ENCODE data around the gene LZTS2. TPM values are rescaled to one million over a fixed set of nuclear protein-coding genes. Genes with fewer than 3 reads are reported as not detected.

Gene LZTS2
- total RNA-seq, 1 donor from 2014 or later: 19.2 TPM

GRCh38 chr10:100982916-100983830, 16.4 kb upstream of the LZTS2 start:
- Mint-ChIP-seq H3K27ac (no peak overlapping the region), H3K9me3 (no peaks in the 10 kb centered on the region), H3K4me1 (ENCODE audit: low read depth) (peaks cover 10% of the 10 kb centered on the region), H3K36me3 (ENCODE audit: low read depth) (peaks cover 13% of the 10 kb centered on the region), H3K27me3 (ENCODE audit: low read depth) (no peaks in the 10 kb centered on the region), H3K4me3 (ENCODE audit: low read depth) (no peak overlapping the region)
- no peak for DNase-seq (ENCODE audit: low spot score)
- intact Hi-C loops (cut with micrococcal nuclease): no loop called here

GRCh38 chr10:100983868-100984671, 15.5 kb upstream of the LZTS2 start:
- peaks cover 10% of the 10 kb centered on the region for H3K4me1 Mint-ChIP-seq (ENCODE audit: low read depth)
- no peak overlapping the region for H3K4me3 Mint-ChIP-seq (ENCODE audit: low read depth)
- peaks cover 13% of the 10 kb centered on the region for H3K36me3 Mint-ChIP-seq (ENCODE audit: low read depth)
- no peaks in the 10 kb centered on the region for H3K27me3 Mint-ChIP-seq (ENCODE audit: low read depth)
- H3K27ac Mint-ChIP-seq: no peak overlapping the region
- DNase-seq (ENCODE audit: low spot score): no peak
- intact Hi-C loops (cut with micrococcal nuclease): no loop called here
- H3K9me3 Mint-ChIP-seq: no peaks in the 10 kb centered on the region

- Mint-ChIP-seq H3K4me1 (ENCODE audit: low read depth) (peaks cover 10% of the 10 kb centered on the region), H3K4me3 (ENCODE audit: low read depth) (no peak overlapping the region), H3K9me3 (no peaks in the 10 kb centered on the region), H3K27ac (no peak overlapping the region), H3K27me3 (ENCODE audit: low read depth) (no peaks in the 10 kb centered on the region), H3K36me3 (ENCODE audit: low read depth) (peaks cover 20% of the 10 kb centered on the region)
- DNase-seq (ENCODE audit: low spot score): no peak
- intact Hi-C loops (cut with micrococcal nuclease): no loop called here
These were observed 14.9 kb upstream of the LZTS2 start for GRCh38 chr10:100984672-100985177.

GRCh38 chr10:100985336-100985735, 14.3 kb upstream of the LZTS2 start:
- Mint-ChIP-seq H3K4me3 (ENCODE audit: low read depth) (peak overlapping the region; percentile 6), H3K36me3 (ENCODE audit: low read depth) (peaks cover 24% of the 10 kb centered on the region), H3K9me3 (no peaks in the 10 kb centered on the region), H3K27me3 (ENCODE audit: low read depth) (no peaks in the 10 kb centered on the region), H3K27ac (no peak overlapping the region), H3K4me1 (ENCODE audit: low read depth) (peaks cover 11% of the 10 kb centered on the region)
- intact Hi-C loops (cut with micrococcal nuclease): no loop called here
- no peak for DNase-seq (ENCODE audit: low spot score)

- peaks cover 15% of the 10 kb centered on the region for H3K4me1 Mint-ChIP-seq (ENCODE audit: low read depth)
- DNase-seq (ENCODE audit: low spot score): no peak
- intact Hi-C loops (cut with micrococcal nuclease): no loop called here
- no peaks in the 10 kb centered on the region for H3K27me3 Mint-ChIP-seq (ENCODE audit: low read depth)
- peaks cover 36% of the 10 kb centered on the region for H3K36me3 Mint-ChIP-seq (ENCODE audit: low read depth)
- H3K27ac Mint-ChIP-seq: no peak overlapping the region
- no peaks in the 10 kb centered on the region for H3K9me3 Mint-ChIP-seq
- H3K4me3 Mint-ChIP-seq (ENCODE audit: low read depth): peak overlapping the region; percentile 96
These were observed 13.0 kb upstream of the LZTS2 start for GRCh38 chr10:100986623-100986951.

GRCh38 chr10:100986952-100987684, 12.5 kb upstream of the LZTS2 start, which contains the start of the genes MRPL43 and TWNK:
Gene MRPL43, minus strand, starts transcription at chr10:100987497. Its CDS starts 54 bp downstream, at chr10:100987443.
Gene TWNK, plus strand, starts transcription at chr10:100987543. Its CDS starts 668 bp downstream, at chr10:100988211.
- Mint-ChIP-seq H3K27ac (peak within 1 kb of the TSS; percentile 77), H3K36me3 (ENCODE audit: low read depth) (peaks cover 36% of the 10 kb centered on the region), H3K4me3 (ENCODE audit: low read depth) (peak within 1 kb of the TSS; percentile 96), H3K4me1 (ENCODE audit: low read depth) (peaks cover 15% of the 10 kb centered on the region), H3K9me3 (no peaks in the 10 kb centered on the region), H3K27me3 (ENCODE audit: low read depth) (no peaks in the 10 kb centered on the region)
- intact Hi-C loops (cut with micrococcal nuclease): loop anchor here (1.0 kb wide), 1 partner anchor 10 kb away; no protein-coding TSS in a partner anchor
- DNase-seq (ENCODE audit: low spot score): peak; percentile 77

- peak overlapping the region; percentile 96 for H3K4me3 Mint-ChIP-seq (ENCODE audit: low read depth)
- intact Hi-C loops (cut with micrococcal nuclease): loop anchor here (1.0 kb wide), 1 partner anchor 10 kb away; no protein-coding TSS in a partner anchor
- DNase-seq (ENCODE audit: low spot score): no peak
- peak overlapping the region; percentile 77 for H3K27ac Mint-ChIP-seq
- H3K27me3 Mint-ChIP-seq (ENCODE audit: low read depth): no peaks in the 10 kb centered on the region
- peaks cover 39% of the 10 kb centered on the region for H3K36me3 Mint-ChIP-seq (ENCODE audit: low read depth)
- peaks cover 15% of the 10 kb centered on the region for H3K4me1 Mint-ChIP-seq (ENCODE audit: low read depth)
- no peaks in the 10 kb centered on the region for H3K9me3 Mint-ChIP-seq
These were observed 11.9 kb upstream of the LZTS2 start for GRCh38 chr10:100987685-100988049.

- H3K4me1 Mint-ChIP-seq (ENCODE audit: low read depth): peaks cover 15% of the 10 kb centered on the region
These were observed 11.4 kb upstream of the LZTS2 start for GRCh38 chr10:100988166-100988565.

GRCh38 chr10:100989088-100989487, 10.5 kb upstream of the LZTS2 start:
- Mint-ChIP-seq H3K9me3 (no peaks in the 10 kb centered on the region), H3K36me3 (ENCODE audit: low read depth) (peaks cover 52% of the 10 kb centered on the region), H3K4me1 (ENCODE audit: low read depth) (peaks cover 15% of the 10 kb centered on the region), H3K4me3 (ENCODE audit: low read depth) (peak overlapping the region; percentile 34), H3K27ac (no peak overlapping the region), H3K27me3 (ENCODE audit: low read depth) (no peaks in the 10 kb centered on the region)
- intact Hi-C loops (cut with micrococcal nuclease): no loop called here
- DNase-seq (ENCODE audit: low spot score): no peak

More at GRCh38 chr10:100988166-100988565, 11.4 kb upstream of the LZTS2 start:
- Mint-ChIP-seq H3K9me3 (no peaks in the 10 kb centered on the region), H3K36me3 (ENCODE audit: low read depth) (peaks cover 44% of the 10 kb centered on the region), H3K27me3 (ENCODE audit: low read depth) (no peaks in the 10 kb centered on the region), H3K4me3 (ENCODE audit: low read depth) (peak overlapping the region; percentile 96), H3K27ac (no peak overlapping the region)
- intact Hi-C loops (cut with micrococcal nuclease): no loop called here
- DNase-seq (ENCODE audit: low spot score): no peak

- DNase-seq (ENCODE audit: low spot score): no peak
- intact Hi-C loops (cut with micrococcal nuclease): no loop called here
- H3K36me3 Mint-ChIP-seq (ENCODE audit: low read depth): peaks cover 50% of the 10 kb centered on the region
- peaks cover 20% of the 10 kb centered on the region for H3K4me1 Mint-ChIP-seq (ENCODE audit: low read depth)
- no peaks in the 10 kb centered on the region for H3K9me3 Mint-ChIP-seq
- no peak overlapping the region for H3K4me3 Mint-ChIP-seq (ENCODE audit: low read depth)
- H3K27ac Mint-ChIP-seq: no peak overlapping the region
- no peaks in the 10 kb centered on the region for H3K27me3 Mint-ChIP-seq (ENCODE audit: low read depth)
These were observed 5.5 kb upstream of the LZTS2 start for GRCh38 chr10:100993986-100994708.

GRCh38 chr10:100995181-100995580, 4.4 kb upstream of the LZTS2 start:
- Mint-ChIP-seq H3K4me3 (ENCODE audit: low read depth) (peak overlapping the region; percentile 21), H3K4me1 (ENCODE audit: low read depth) (peaks cover 20% of the 10 kb centered on the region), H3K9me3 (no peaks in the 10 kb centered on the region), H3K27ac (no peak overlapping the region), H3K36me3 (ENCODE audit: low read depth) (peaks cover 41% of the 10 kb centered on the region), H3K27me3 (ENCODE audit: low read depth) (no peaks in the 10 kb centered on the region)
- DNase-seq (ENCODE audit: low spot score): no peak
- intact Hi-C loops (cut with micrococcal nuclease): loop anchor here (5.0 kb wide), 1 partner anchor 458 kb away; the partner anchor contains the start of gene HIF1AN

Data from activated T-helper 2 cell treated with anti-CD3 and anti-CD28 coated beads, Interferon-gamma antibody, Interleukin-2, Interleukin-4, amounts not matched to agents 10 μg/mL and 5 μg/mL and 100 μg/mL, durations not matched to agents 14 hours and 24 hours and 36 hours (primary cell).